ENCODE data around the gene ANKRD40CL. TPM values are rescaled to one million over a fixed set of nuclear protein-coding genes. Genes with fewer than 3 reads are reported as not detected.
A peak's percentile ranks its signal among the peaks of the same experiment; 100 is the strongest.

The ANKRD40CL gene
- total and polyA plus RNA-seq, 2 donors, result 0.05 TPM; not detected in 1

GRCh38 chr17:50794361-50794760 lies 27.0 kb upstream of the ANKRD40CL start:
- Histone ChIP-seq H3K9me3 (ENCODE audit: control insufficient read depth in 2 of 2, insufficient read depth in 1 of 2, low read length in 1 of 2) (no peaks in the 10 kb centered on the region), H3K36me3 (ENCODE audit: control insufficient read depth in 2 of 2, insufficient read depth in 2 of 2, low read length in 1 of 2) (no peaks in the 10 kb centered on the region), H3K4me3 (ENCODE audit: low read length in 2 of 2) (no peak overlapping the region), H3K4me1 (ENCODE audit: control insufficient read depth in 2 of 2, insufficient read depth in 2 of 2, low read length in 2 of 2) (peaks cover 0 to 6% of the 10 kb centered on the region in 2 donors), H3K27me3 (ENCODE audit: control insufficient read depth in 2 of 2, insufficient read depth in 1 of 2, low read length in 1 of 2) (no peaks in the 10 kb centered on the region), H3K27ac (ENCODE audit: low read depth in 1 of 2, low read length in 1 of 2) (no peak overlapping the region)
- no peak for DNase-seq (ENCODE audit: low read depth in 6 of 9, low spot score in 9 of 9)
- WGBS, result 96% methylated on average over 6 of the region's 6 CpGs

GRCh38 chr17:50793007-50793406 lies 25.7 kb upstream of the ANKRD40CL start:
- WGBS, result 97% methylated on average over 8 of the region's 8 CpGs
- H3K4me1 ChIP-seq (ENCODE audit: control insufficient read depth in 2 of 2, insufficient read depth in 2 of 2, low read length in 2 of 2), result peaks cover 0 to 2% of the 10 kb centered on the region in 2 donors
- DNase-seq (ENCODE audit: low read depth in 6 of 9, low spot score in 9 of 9), result no peak
- H3K4me3 ChIP-seq (ENCODE audit: low read length in 2 of 2), result no peak overlapping the region
- H3K27me3 ChIP-seq (ENCODE audit: control insufficient read depth in 2 of 2, insufficient read depth in 1 of 2, low read length in 1 of 2), result no peaks in the 10 kb centered on the region
- no peaks in the 10 kb centered on the region for H3K9me3 ChIP-seq (ENCODE audit: control insufficient read depth in 2 of 2, insufficient read depth in 1 of 2, low read length in 1 of 2)
- H3K27ac ChIP-seq (ENCODE audit: low read depth in 1 of 2, low read length in 1 of 2), result no peak overlapping the region
- H3K36me3 ChIP-seq (ENCODE audit: control insufficient read depth in 2 of 2, insufficient read depth in 2 of 2, low read length in 1 of 2), result no peaks in the 10 kb centered on the region

- no peaks in the 10 kb centered on the region for H3K9me3 ChIP-seq (ENCODE audit: control insufficient read depth in 2 of 2, insufficient read depth in 1 of 2, low read length in 1 of 2)
- H3K4me3 ChIP-seq (ENCODE audit: low read length in 2 of 2), result no peak overlapping the region
- no peak for DNase-seq (ENCODE audit: low read depth in 6 of 9, low spot score in 9 of 9)
- WGBS, result 98% methylated on average over 7 of the region's 7 CpGs
- no peak overlapping the region for H3K27ac ChIP-seq (ENCODE audit: low read depth in 1 of 2, low read length in 1 of 2)
- peaks cover 0 to 5% of the 10 kb centered on the region in 2 donors for H3K4me1 ChIP-seq (ENCODE audit: control insufficient read depth in 2 of 2, insufficient read depth in 2 of 2, low read length in 2 of 2)
- no peaks in the 10 kb centered on the region for H3K27me3 ChIP-seq (ENCODE audit: control insufficient read depth in 2 of 2, insufficient read depth in 1 of 2, low read length in 1 of 2)
- no peaks in the 10 kb centered on the region for H3K36me3 ChIP-seq (ENCODE audit: control insufficient read depth in 2 of 2, insufficient read depth in 2 of 2, low read length in 1 of 2)
Measured at GRCh38 chr17:50792132-50792531, 24.8 kb upstream of the ANKRD40CL start.

GRCh38 chr17:50790618-50791017 lies 23.3 kb upstream of the ANKRD40CL start:
- H3K27ac ChIP-seq (ENCODE audit: low read depth in 1 of 2, low read length in 1 of 2), result no peak overlapping the region
- H3K27me3 ChIP-seq (ENCODE audit: control insufficient read depth in 2 of 2, insufficient read depth in 1 of 2, low read length in 1 of 2), result no peaks in the 10 kb centered on the region
- H3K4me3 ChIP-seq (ENCODE audit: low read length in 2 of 2), result no peak overlapping the region
- no peaks in the 10 kb centered on the region for H3K36me3 ChIP-seq (ENCODE audit: control insufficient read depth in 2 of 2, insufficient read depth in 2 of 2, low read length in 1 of 2)
- peaks cover 0 to 10% of the 10 kb centered on the region in 2 donors for H3K4me1 ChIP-seq (ENCODE audit: control insufficient read depth in 2 of 2, insufficient read depth in 2 of 2, low read length in 2 of 2)
- WGBS, result 59% methylated on average over 6 of the region's 6 CpGs
- H3K9me3 ChIP-seq (ENCODE audit: control insufficient read depth in 2 of 2, insufficient read depth in 1 of 2, low read length in 1 of 2), result no peaks in the 10 kb centered on the region
- no peak for DNase-seq (ENCODE audit: low read depth in 6 of 9, low spot score in 9 of 9)

- Histone ChIP-seq H3K9me3 (ENCODE audit: control insufficient read depth in 2 of 2, insufficient read depth in 1 of 2, low read length in 1 of 2) (no peaks in the 10 kb centered on the region), H3K36me3 (ENCODE audit: control insufficient read depth in 2 of 2, insufficient read depth in 2 of 2, low read length in 1 of 2) (no peaks in the 10 kb centered on the region), H3K27me3 (ENCODE audit: control insufficient read depth in 2 of 2, insufficient read depth in 1 of 2, low read length in 1 of 2) (peaks cover 0 to 2% of the 10 kb centered on the region in 2 donors), H3K4me1 (ENCODE audit: control insufficient read depth in 2 of 2, insufficient read depth in 2 of 2, low read length in 2 of 2) (peaks cover 0 to 20% of the 10 kb centered on the region in 2 donors), H3K27ac (ENCODE audit: low read depth in 1 of 2, low read length in 1 of 2) (no peak overlapping the region), H3K4me3 (ENCODE audit: low read length in 2 of 2) (no peak overlapping the region)
- 93% methylated on average over 7 of the region's 7 CpGs for WGBS
- no peak for DNase-seq (ENCODE audit: low read depth in 6 of 9, low spot score in 9 of 9)
Measured at GRCh38 chr17:50787106-50787505, 19.8 kb upstream of the ANKRD40CL start.

GRCh38 chr17:50785946-50786570 lies 18.7 kb upstream of the ANKRD40CL start:
- Histone ChIP-seq H3K27ac (ENCODE audit: low read depth in 1 of 2, low read length in 1 of 2) (no peak overlapping the region), H3K4me3 (ENCODE audit: low read length in 2 of 2) (no peak overlapping the region), H3K9me3 (ENCODE audit: control insufficient read depth in 2 of 2, insufficient read depth in 1 of 2, low read length in 1 of 2) (no peaks in the 10 kb centered on the region), H3K27me3 (ENCODE audit: control insufficient read depth in 2 of 2, insufficient read depth in 1 of 2, low read length in 1 of 2) (peaks cover 0 to 12% of the 10 kb centered on the region in 2 donors), H3K36me3 (ENCODE audit: control insufficient read depth in 2 of 2, insufficient read depth in 2 of 2, low read length in 1 of 2) (no peaks in the 10 kb centered on the region), H3K4me1 (ENCODE audit: control insufficient read depth in 2 of 2, insufficient read depth in 2 of 2, low read length in 2 of 2) (peaks cover 0 to 24% of the 10 kb centered on the region in 2 donors)
- DNase-seq (ENCODE audit: low read depth in 6 of 9, low spot score in 9 of 9), result no peak
- 96% methylated on average over 9 of the region's 9 CpGs for WGBS

- H3K27me3 ChIP-seq (ENCODE audit: control insufficient read depth in 2 of 2, insufficient read depth in 1 of 2, low read length in 1 of 2), result peaks cover 0 to 17% of the 10 kb centered on the region in 2 donors
- H3K9me3 ChIP-seq (ENCODE audit: control insufficient read depth in 2 of 2, insufficient read depth in 1 of 2, low read length in 1 of 2), result no peaks in the 10 kb centered on the region
- peaks cover 0 to 34% of the 10 kb centered on the region in 2 donors for H3K4me1 ChIP-seq (ENCODE audit: control insufficient read depth in 2 of 2, insufficient read depth in 2 of 2, low read length in 2 of 2)
- no peak overlapping the region for H3K4me3 ChIP-seq (ENCODE audit: low read length in 2 of 2)
- no peak overlapping the region for H3K27ac ChIP-seq (ENCODE audit: low read depth in 1 of 2, low read length in 1 of 2)
- H3K36me3 ChIP-seq (ENCODE audit: control insufficient read depth in 2 of 2, insufficient read depth in 2 of 2, low read length in 1 of 2), result no peaks in the 10 kb centered on the region
- 69% methylated on average over 4 of the region's 4 CpGs for WGBS
- no peak for DNase-seq (ENCODE audit: low read depth in 6 of 9, low spot score in 9 of 9)
Measured at GRCh38 chr17:50785126-50785525, 17.8 kb upstream of the ANKRD40CL start.

GRCh38 chr17:50783905-50784304 lies 16.6 kb upstream of the ANKRD40CL start:
- no peak overlapping the region for H3K27ac ChIP-seq (ENCODE audit: low read depth in 1 of 2, low read length in 1 of 2)
- 92% methylated on average over 2 of the region's 2 CpGs for WGBS

GRCh38 chr17:50783193-50783660 lies 15.9 kb upstream of the ANKRD40CL start:
- H3K36me3 ChIP-seq (ENCODE audit: control insufficient read depth in 2 of 2, insufficient read depth in 2 of 2, low read length in 1 of 2), result no peaks in the 10 kb centered on the region
- no peak overlapping the region for H3K4me3 ChIP-seq (ENCODE audit: low read length in 2 of 2)
- 32% methylated on average over 7 of the region's 7 CpGs for WGBS
- H3K27ac ChIP-seq (ENCODE audit: low read depth in 1 of 2, low read length in 1 of 2), result no peak overlapping the region
- H3K27me3 ChIP-seq (ENCODE audit: control insufficient read depth in 2 of 2, insufficient read depth in 1 of 2, low read length in 1 of 2), result peaks cover 0 to 17% of the 10 kb centered on the region in 2 donors
- H3K9me3 ChIP-seq (ENCODE audit: control insufficient read depth in 2 of 2, insufficient read depth in 1 of 2, low read length in 1 of 2), result no peaks in the 10 kb centered on the region
- peaks cover 13 to 52% of the 10 kb centered on the region in 2 donors for H3K4me1 ChIP-seq (ENCODE audit: control insufficient read depth in 2 of 2, insufficient read depth in 2 of 2, low read length in 2 of 2)
- peak; percentile 49 to 80 (median 61) for DNase-seq (ENCODE audit: low read depth in 6 of 9, low spot score in 9 of 9)

More at GRCh38 chr17:50783905-50784304, 16.6 kb upstream of the ANKRD40CL start:
- Histone ChIP-seq H3K27me3 (ENCODE audit: control insufficient read depth in 2 of 2, insufficient read depth in 1 of 2, low read length in 1 of 2) (peaks cover 0 to 17% of the 10 kb centered on the region in 2 donors), H3K36me3 (ENCODE audit: control insufficient read depth in 2 of 2, insufficient read depth in 2 of 2, low read length in 1 of 2) (no peaks in the 10 kb centered on the region), H3K9me3 (ENCODE audit: control insufficient read depth in 2 of 2, insufficient read depth in 1 of 2, low read length in 1 of 2) (no peaks in the 10 kb centered on the region), H3K4me1 (ENCODE audit: control insufficient read depth in 2 of 2, insufficient read depth in 2 of 2, low read length in 2 of 2) (peaks cover 8 to 46% of the 10 kb centered on the region in 2 donors), H3K4me3 (ENCODE audit: low read length in 2 of 2) (no peak overlapping the region)
- DNase-seq (ENCODE audit: low read depth in 6 of 9, low spot score in 9 of 9), result no peak
